ENCODE data around the gene BTRC.

The BTRC gene

DNA sequence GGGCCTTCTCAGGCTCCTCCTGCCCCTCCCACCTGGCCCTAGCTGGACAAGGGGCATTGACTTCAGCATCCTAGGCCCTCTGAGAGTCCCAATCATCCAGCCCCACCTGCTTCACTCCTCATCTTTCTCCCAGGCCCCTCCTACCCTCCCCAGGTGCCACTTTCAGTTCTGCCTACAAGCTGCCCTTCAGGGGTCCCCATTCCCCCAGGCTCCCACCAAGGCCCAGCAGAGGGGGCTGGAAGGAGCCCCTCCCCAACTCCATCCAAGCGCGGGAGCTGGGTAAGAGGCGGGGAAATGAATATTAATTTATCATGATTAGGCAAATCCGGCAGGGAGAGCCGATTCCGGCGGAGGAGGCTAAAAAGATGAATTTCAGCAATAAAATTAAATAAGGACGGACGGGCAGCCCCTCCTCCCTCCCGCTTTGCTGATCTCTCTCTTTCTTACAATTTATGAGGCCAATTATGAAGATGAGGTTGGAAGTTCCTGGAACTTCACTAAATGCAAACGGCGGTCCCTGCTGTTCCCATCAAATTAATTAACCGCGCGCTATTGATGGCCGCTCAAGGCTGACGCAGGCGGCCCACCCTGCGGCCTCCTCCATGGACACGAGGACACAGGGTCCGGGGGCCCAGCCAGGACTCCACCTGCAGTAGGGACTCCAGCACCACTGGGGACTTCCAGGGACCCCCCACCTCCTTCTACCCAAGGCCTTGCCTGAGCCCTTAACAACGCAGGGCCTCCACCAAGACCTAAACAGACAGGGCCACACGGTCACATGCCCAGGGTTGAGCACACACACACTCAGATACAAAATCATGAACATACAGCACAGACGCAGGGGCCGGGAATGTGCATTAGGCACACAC lies 220.2 kb downstream of the BTRC start:
- Histone ChIP-seq H3K4me3 (ENCODE audit: extremely low read depth, insufficient read depth, low read length, poor library complexity, severe bottlenecking) (no peak overlapping the region), H3K4me1 (ENCODE audit: control insufficient read depth, insufficient read depth, low read length, poor library complexity, severe bottlenecking) (peaks cover 3% of the 10 kb centered on the region), H3K27ac (ENCODE audit: low read depth, low read length, severe bottlenecking) (no peak overlapping the region), H3K9me3 (ENCODE audit: control insufficient read depth, low read length) (peaks cover 3% of the 10 kb centered on the region), H3K36me3 (ENCODE audit: control insufficient read depth, insufficient read depth, low read length) (no peaks in the 10 kb centered on the region)
- 91 to 94% methylated on average over 16 to 17 of the region's 25 CpGs for WGBS, 2 experiments (ENCODE audit: insufficient coverage in 2 of 2)

- Histone ChIP-seq H3K4me3 (ENCODE audit: extremely low read depth, insufficient read depth, low read length, poor library complexity, severe bottlenecking) (no peak overlapping the region), H3K27ac (ENCODE audit: low read depth, low read length, severe bottlenecking) (no peak overlapping the region), H3K9me3 (ENCODE audit: control insufficient read depth, low read length) (peaks cover 3% of the 10 kb centered on the region), H3K4me1 (ENCODE audit: control insufficient read depth, insufficient read depth, low read length, poor library complexity, severe bottlenecking) (peaks cover 3% of the 10 kb centered on the region), H3K36me3 (ENCODE audit: control insufficient read depth, insufficient read depth, low read length) (peaks cover 2% of the 10 kb centered on the region)
- WGBS, 2 experiments (ENCODE audit: insufficient coverage in 2 of 2), result 90 to 95% methylated on average over 2 to 3 of the region's 3 CpGs
These were observed 221.1 kb downstream of the BTRC start for GRCh38 chr10:101575091-101575490.

- H3K9me3 ChIP-seq (ENCODE audit: control insufficient read depth, low read length), result peaks cover 3% of the 10 kb centered on the region
- peaks cover 3% of the 10 kb centered on the region for H3K36me3 ChIP-seq (ENCODE audit: control insufficient read depth, insufficient read depth, low read length)
- H3K4me3 ChIP-seq (ENCODE audit: extremely low read depth, insufficient read depth, low read length, poor library complexity, severe bottlenecking), result no peak overlapping the region
- peaks cover 3% of the 10 kb centered on the region for H3K4me1 ChIP-seq (ENCODE audit: control insufficient read depth, insufficient read depth, low read length, poor library complexity, severe bottlenecking)
- WGBS, 2 experiments (ENCODE audit: insufficient coverage in 2 of 2), result 94 to 98% methylated on average over 5 to 7 of the region's 7 CpGs
- no peak overlapping the region for H3K27ac ChIP-seq (ENCODE audit: low read depth, low read length, severe bottlenecking)
These were observed 221.7 kb downstream of the BTRC start for GRCh38 chr10:101575580-101576210.

- Histone ChIP-seq H3K36me3 (ENCODE audit: control insufficient read depth, insufficient read depth, low read length) (peaks cover 4% of the 10 kb centered on the region), H3K9me3 (ENCODE audit: control insufficient read depth, low read length) (peaks cover 3% of the 10 kb centered on the region), H3K4me3 (ENCODE audit: extremely low read depth, insufficient read depth, low read length, poor library complexity, severe bottlenecking) (no peak overlapping the region), H3K4me1 (ENCODE audit: control insufficient read depth, insufficient read depth, low read length, poor library complexity, severe bottlenecking) (peaks cover 3% of the 10 kb centered on the region), H3K27ac (ENCODE audit: low read depth, low read length, severe bottlenecking) (no peak overlapping the region)
- 88 to 95% methylated on average over 5 of the region's 7 CpGs for WGBS, 2 experiments (ENCODE audit: insufficient coverage in 2 of 2)
These were observed 222.4 kb downstream of the BTRC start for GRCh38 chr10:101576211-101576863.

DNA sequence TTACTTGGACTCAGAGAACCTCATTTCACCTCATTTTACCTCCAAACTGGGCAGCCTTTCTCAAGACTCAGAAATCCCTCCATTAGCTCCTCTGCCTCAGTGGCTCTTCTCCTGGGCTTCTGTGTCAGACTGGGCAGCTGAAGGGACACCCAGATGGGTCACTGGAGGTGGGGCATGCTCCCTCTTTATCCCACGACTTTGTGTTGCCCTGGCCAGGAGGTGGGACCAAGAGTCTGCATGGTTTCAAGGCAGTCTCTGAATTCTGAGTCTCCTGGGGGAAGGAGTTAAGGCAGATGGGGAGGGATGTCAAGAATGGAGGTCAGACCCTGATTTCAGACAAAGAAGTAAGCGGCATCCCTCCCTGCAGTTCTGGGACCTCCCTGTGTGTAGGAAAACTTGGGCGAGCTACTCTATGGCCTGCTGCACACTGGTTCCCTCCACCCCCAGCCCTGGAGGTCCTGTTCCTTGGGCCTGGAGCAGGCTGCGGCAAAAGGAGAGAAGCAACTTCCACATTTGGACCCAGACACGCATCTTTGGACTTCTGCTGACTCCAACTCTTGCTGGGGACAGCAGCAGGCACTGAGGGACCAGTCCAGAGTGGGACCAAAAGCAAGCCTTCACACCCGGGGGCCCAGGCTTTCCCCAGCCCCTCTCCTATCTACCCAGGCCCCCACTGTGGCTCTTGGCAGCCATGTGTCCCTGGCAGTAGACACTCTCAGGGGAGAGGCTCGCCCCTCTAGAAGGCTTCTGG lies 223.3 kb downstream of the BTRC start:
- Histone ChIP-seq H3K9me3 (ENCODE audit: control insufficient read depth, low read length) (peaks cover 3% of the 10 kb centered on the region), H3K4me3 (ENCODE audit: extremely low read depth, insufficient read depth, low read length, poor library complexity, severe bottlenecking) (no peak overlapping the region), H3K27ac (ENCODE audit: low read depth, low read length, severe bottlenecking) (no peak overlapping the region), H3K4me1 (ENCODE audit: control insufficient read depth, insufficient read depth, low read length, poor library complexity, severe bottlenecking) (peaks cover 3% of the 10 kb centered on the region), H3K36me3 (ENCODE audit: control insufficient read depth, insufficient read depth, low read length) (peaks cover 9% of the 10 kb centered on the region)
- 91 to 92% methylated on average over 5 to 6 of the region's 7 CpGs for WGBS, 2 experiments (ENCODE audit: insufficient coverage in 2 of 2)

- Histone ChIP-seq H3K27ac (ENCODE audit: low read depth, low read length, severe bottlenecking) (no peak overlapping the region), H3K4me1 (ENCODE audit: control insufficient read depth, insufficient read depth, low read length, poor library complexity, severe bottlenecking) (peaks cover 3% of the 10 kb centered on the region), H3K36me3 (ENCODE audit: control insufficient read depth, insufficient read depth, low read length) (peaks cover 13% of the 10 kb centered on the region), H3K9me3 (ENCODE audit: control insufficient read depth, low read length) (no peaks in the 10 kb centered on the region), H3K4me3 (ENCODE audit: extremely low read depth, insufficient read depth, low read length, poor library complexity, severe bottlenecking) (no peak overlapping the region)
- WGBS, 2 experiments (ENCODE audit: insufficient coverage in 2 of 2), result 89 to 94% methylated on average over 5 of the region's 5 CpGs
These were observed 224.2 kb downstream of the BTRC start for GRCh38 chr10:101578192-101578591.

DNA sequence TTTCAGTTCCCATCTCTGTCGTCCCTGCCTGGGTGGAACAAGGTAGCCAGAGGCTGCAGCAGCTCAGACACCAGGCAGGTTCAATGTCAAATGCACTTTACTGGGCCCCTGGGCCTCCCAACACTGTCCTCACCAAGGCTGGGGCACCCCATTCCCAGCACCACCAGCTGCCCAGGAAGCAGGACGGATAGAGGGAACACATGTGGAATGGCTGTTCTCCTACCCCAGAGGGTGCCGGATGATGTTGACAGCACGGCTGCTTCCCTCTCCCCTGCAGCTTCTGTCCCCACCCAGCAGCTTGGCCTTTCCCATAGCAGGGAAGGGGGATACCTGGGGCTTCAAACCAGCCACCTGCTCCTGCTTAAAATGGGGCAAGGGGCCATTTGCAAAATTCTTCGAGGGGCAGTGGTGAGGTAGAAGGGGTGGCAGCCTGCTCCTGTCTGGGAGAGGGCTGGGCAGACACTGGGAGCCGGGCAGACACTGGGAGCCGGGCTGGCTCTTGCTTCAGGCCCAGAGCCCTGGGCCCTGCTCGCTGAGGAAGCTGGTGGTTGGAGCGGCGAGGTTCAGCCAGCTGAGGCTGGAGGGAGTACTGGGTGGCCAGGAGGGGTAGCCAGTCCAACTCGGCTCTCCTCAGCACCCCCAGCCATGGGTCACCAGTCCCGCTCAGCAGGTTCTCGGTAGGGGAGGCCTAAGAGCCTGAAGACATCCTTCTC lies 225.0 kb downstream of the BTRC start:
- Histone ChIP-seq H3K27ac (ENCODE audit: low read depth, low read length, severe bottlenecking) (no peak overlapping the region), H3K36me3 (ENCODE audit: control insufficient read depth, insufficient read depth, low read length) (peaks cover 19% of the 10 kb centered on the region), H3K4me3 (ENCODE audit: extremely low read depth, insufficient read depth, low read length, poor library complexity, severe bottlenecking) (no peak overlapping the region), H3K4me1 (ENCODE audit: control insufficient read depth, insufficient read depth, low read length, poor library complexity, severe bottlenecking) (peaks cover 3% of the 10 kb centered on the region), H3K9me3 (ENCODE audit: control insufficient read depth, low read length) (no peaks in the 10 kb centered on the region)
- WGBS, 2 experiments (ENCODE audit: insufficient coverage in 2 of 2), result 87 to 96% methylated on average over 5 to 10 of the region's 13 CpGs

DNA sequence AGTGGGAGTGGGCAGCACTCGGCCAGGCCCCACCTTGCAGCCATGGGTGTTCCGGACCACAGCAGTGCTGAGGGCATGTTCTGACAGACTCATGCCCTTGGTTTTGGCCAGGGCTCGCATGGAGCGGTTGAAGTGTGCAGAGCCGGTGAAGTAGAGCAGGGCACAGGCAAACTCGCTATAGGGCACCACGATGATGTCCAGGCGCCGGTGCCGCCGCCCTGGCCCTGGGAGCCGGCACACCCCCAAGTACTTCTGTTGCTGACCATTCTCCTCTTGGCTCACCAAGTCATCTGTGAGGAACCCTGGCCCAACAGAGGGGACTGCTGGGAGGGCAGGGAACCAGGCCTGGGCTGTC lies 225.5 kb downstream of the BTRC start:
- 94 to 96% methylated on average over 12 of the region's 12 CpGs for WGBS, 2 experiments (ENCODE audit: insufficient coverage in 2 of 2)
- peaks cover 21% of the 10 kb centered on the region for H3K36me3 ChIP-seq (ENCODE audit: control insufficient read depth, insufficient read depth, low read length)
- no peaks in the 10 kb centered on the region for H3K9me3 ChIP-seq (ENCODE audit: control insufficient read depth, low read length)
- peaks cover 3% of the 10 kb centered on the region for H3K4me1 ChIP-seq (ENCODE audit: control insufficient read depth, insufficient read depth, low read length, poor library complexity, severe bottlenecking)
- no peak overlapping the region for H3K27ac ChIP-seq (ENCODE audit: low read depth, low read length, severe bottlenecking)
- no peak overlapping the region for H3K4me3 ChIP-seq (ENCODE audit: extremely low read depth, insufficient read depth, low read length, poor library complexity, severe bottlenecking)

- peaks cover 3% of the 10 kb centered on the region for H3K4me1 ChIP-seq (ENCODE audit: control insufficient read depth, insufficient read depth, low read length, poor library complexity, severe bottlenecking)
- no peak overlapping the region for H3K4me3 ChIP-seq (ENCODE audit: extremely low read depth, insufficient read depth, low read length, poor library complexity, severe bottlenecking)
- 75 to 82% methylated on average over 6 to 7 of the region's 10 CpGs for WGBS, 2 experiments (ENCODE audit: insufficient coverage in 2 of 2)
- H3K9me3 ChIP-seq (ENCODE audit: control insufficient read depth, low read length), result no peaks in the 10 kb centered on the region
- H3K36me3 ChIP-seq (ENCODE audit: control insufficient read depth, insufficient read depth, low read length), result peaks cover 33% of the 10 kb centered on the region
- H3K27ac ChIP-seq (ENCODE audit: low read depth, low read length, severe bottlenecking), result no peak overlapping the region
These were observed 226.8 kb downstream of the BTRC start for GRCh38 chr10:101580486-101581399.

Data from mesodermal cell (in vitro differentiated cells).